ENCODE measurements around the gene RRBP1. TPM values are rescaled to one million over a fixed set of nuclear protein-coding genes. Genes with fewer than 3 reads are reported as not detected.

RRBP1 gene
- total RNA-seq, 1 donor from 2014 or later: 459 TPM

DNA sequence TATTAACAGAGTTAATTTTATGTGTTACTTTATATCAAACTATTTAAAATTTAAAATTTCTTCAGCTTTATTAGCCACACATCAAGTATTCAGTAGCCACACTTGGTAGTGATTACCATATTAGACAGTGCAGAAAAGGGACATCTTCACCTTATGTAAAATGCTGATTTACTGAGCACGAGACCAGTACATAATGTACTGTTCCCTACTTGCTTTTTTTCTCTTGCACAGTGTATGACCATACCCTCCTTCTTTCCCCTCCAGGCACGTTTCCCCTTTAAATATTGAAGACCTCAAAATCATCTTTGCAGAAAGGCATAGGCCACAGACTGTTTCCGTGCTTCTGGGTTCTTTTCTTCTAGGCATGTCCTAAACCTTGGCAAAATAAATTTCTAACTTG lies 94.2 kb downstream of the RRBP1 start:
- DNase-seq (ENCODE audit: low spot score): no peak
- H3K4me3 Mint-ChIP-seq (ENCODE audit: unreplicated experiment): peak overlapping the region; percentile 39
- no peaks in the 10 kb centered on the region for H3K27me3 Mint-ChIP-seq (ENCODE audit: low read depth)
- H3K9me3 Mint-ChIP-seq (ENCODE audit: low read depth): no peaks in the 10 kb centered on the region
- peaks cover 88% of the 10 kb centered on the region for H3K4me1 Mint-ChIP-seq (ENCODE audit: low read depth)
- H3K36me3 Mint-ChIP-seq (ENCODE audit: low read depth): peaks cover 18% of the 10 kb centered on the region
- peak overlapping the region; percentile 92 for H3K27ac Mint-ChIP-seq (ENCODE audit: unreplicated experiment)
- TF ChIP-seq, protein P1, sequence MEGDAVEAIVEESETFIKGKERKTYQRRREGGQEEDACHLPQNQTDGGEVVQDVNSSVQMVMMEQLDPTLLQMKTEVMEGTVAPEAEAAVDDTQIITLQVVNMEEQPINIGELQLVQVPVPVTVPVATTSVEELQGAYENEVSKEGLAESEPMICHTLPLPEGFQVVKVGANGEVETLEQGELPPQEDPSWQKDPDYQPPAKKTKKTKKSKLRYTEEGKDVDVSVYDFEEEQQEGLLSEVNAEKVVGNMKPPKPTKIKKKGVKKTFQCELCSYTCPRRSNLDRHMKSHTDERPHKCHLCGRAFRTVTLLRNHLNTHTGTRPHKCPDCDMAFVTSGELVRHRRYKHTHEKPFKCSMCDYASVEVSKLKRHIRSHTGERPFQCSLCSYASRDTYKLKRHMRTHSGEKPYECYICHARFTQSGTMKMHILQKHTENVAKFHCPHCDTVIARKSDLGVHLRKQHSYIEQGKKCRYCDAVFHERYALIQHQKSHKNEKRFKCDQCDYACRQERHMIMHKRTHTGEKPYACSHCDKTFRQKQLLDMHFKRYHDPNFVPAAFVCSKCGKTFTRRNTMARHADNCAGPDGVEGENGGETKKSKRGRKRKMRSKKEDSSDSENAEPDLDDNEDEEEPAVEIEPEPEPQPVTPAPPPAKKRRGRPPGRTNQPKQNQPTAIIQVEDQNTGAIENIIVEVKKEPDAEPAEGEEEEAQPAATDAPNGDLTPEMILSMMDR (IDR thresholded peaks at IDR 0.05): no peak

DNA sequence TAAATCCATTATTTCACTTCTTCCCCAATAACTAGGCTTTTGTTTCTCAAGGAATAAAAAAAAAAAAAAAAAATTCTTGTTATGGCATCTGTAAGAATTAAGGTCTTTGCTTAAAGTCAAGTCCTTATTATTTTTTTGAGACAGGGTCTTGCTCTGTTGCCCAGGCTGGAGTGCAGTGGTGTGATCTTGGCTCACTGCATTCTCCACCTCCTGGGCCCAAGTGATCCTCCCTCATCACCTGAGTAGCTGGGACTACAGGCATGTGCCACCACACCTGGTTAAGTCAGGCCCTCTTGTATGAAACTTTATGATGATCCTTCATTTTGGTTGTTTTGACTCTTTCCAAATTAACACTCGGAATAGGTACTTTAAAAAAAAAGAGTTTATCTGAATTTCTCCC lies 94.9 kb downstream of the RRBP1 start:
- no peaks in the 10 kb centered on the region for H3K9me3 Mint-ChIP-seq (ENCODE audit: low read depth)
- peak overlapping the region; percentile 92 for H3K27ac Mint-ChIP-seq (ENCODE audit: unreplicated experiment)
- no peaks in the 10 kb centered on the region for H3K27me3 Mint-ChIP-seq (ENCODE audit: low read depth)
- TF ChIP-seq, protein P1 (IDR thresholded peaks at IDR 0.05): no peak
- H3K4me3 Mint-ChIP-seq (ENCODE audit: unreplicated experiment): no peak overlapping the region
- peaks cover 91% of the 10 kb centered on the region for H3K4me1 Mint-ChIP-seq (ENCODE audit: low read depth)
- DNase-seq (ENCODE audit: low spot score): no peak
- H3K36me3 Mint-ChIP-seq (ENCODE audit: low read depth): peaks cover 17% of the 10 kb centered on the region

DNA sequence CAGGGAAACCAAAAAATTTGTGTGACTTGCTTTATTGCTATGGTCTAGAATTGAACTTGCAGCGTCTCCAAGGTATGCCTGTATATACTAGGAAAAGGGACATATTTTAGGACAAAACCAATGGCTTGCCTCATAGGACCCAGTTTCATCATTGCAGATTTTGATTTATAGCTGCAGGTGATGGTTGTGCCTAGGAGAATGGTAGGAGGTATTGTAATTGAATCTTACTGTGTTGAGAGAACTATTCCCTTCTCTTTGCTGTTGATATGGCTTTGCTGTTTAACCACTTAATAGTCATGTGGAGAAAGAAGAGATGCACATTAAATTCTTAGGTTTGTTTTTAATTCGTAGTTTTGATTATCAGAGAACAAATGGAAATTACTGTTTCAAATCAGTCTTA lies 95.8 kb downstream of the RRBP1 start:
- H3K36me3 Mint-ChIP-seq (ENCODE audit: low read depth): peaks cover 15% of the 10 kb centered on the region
- H3K4me3 Mint-ChIP-seq (ENCODE audit: unreplicated experiment): no peak overlapping the region
- H3K9me3 Mint-ChIP-seq (ENCODE audit: low read depth): no peaks in the 10 kb centered on the region
- peak overlapping the region; percentile 33 for H3K27ac Mint-ChIP-seq (ENCODE audit: unreplicated experiment)
- DNase-seq (ENCODE audit: low spot score): no peak
- TF ChIP-seq, protein P1 (IDR thresholded peaks at IDR 0.05): no peak
- no peaks in the 10 kb centered on the region for H3K27me3 Mint-ChIP-seq (ENCODE audit: low read depth)
- H3K4me1 Mint-ChIP-seq (ENCODE audit: low read depth): peaks cover 87% of the 10 kb centered on the region

DNA sequence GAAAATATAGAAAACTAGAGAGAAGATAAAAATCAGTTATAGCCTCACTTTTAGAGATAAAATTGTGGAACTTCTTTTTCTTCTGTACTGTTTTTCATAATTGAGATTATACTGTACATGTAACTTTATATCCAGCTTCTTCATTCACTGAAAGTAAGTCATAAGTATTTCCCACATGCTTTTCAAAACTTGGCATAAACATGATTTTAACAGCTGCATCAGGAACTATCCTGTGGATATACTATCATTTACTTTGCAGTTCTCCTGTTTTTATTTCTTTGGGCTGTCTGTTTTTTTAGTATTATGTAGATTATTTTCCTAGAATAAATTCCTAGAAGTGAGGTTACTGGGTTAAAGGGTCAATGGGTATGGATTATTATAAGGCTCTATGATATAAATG lies 97.4 kb downstream of the RRBP1 start:
- peaks cover 89% of the 10 kb centered on the region for H3K4me1 Mint-ChIP-seq (ENCODE audit: low read depth)
- no peaks in the 10 kb centered on the region for H3K27me3 Mint-ChIP-seq (ENCODE audit: low read depth)
- no peak for DNase-seq (ENCODE audit: low spot score)
- peak overlapping the region; percentile 62 for H3K27ac Mint-ChIP-seq (ENCODE audit: unreplicated experiment)
- H3K4me3 Mint-ChIP-seq (ENCODE audit: unreplicated experiment): no peak overlapping the region
- H3K36me3 Mint-ChIP-seq (ENCODE audit: low read depth): peaks cover 21% of the 10 kb centered on the region
- TF ChIP-seq, protein P1 (IDR thresholded peaks at IDR 0.05): no peak
- H3K9me3 Mint-ChIP-seq (ENCODE audit: low read depth): no peaks in the 10 kb centered on the region

DNA sequence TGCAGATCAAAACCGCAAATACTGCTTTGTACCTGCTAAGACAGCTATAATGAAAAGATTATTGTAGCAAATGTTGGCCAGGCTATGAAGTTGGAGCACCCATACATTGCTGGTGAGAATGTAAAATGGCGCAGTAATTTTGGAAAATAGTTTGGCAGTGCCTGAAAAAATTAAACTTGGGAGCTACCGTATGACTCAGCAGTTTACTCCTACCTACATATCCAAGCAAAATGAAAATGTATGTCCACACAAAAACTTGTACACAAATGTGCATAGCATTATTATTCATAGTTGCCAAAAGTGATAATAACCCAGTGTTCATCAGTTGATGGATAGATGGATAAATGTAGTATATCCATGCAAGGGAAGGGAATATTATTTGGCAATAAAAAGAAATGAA lies 98.9 kb downstream of the RRBP1 start:
- TF ChIP-seq, protein P1 (IDR thresholded peaks at IDR 0.05): no peak
- H3K4me1 Mint-ChIP-seq (ENCODE audit: low read depth): peaks cover 89% of the 10 kb centered on the region
- no peak for DNase-seq (ENCODE audit: low spot score)
- no peak overlapping the region for H3K4me3 Mint-ChIP-seq (ENCODE audit: unreplicated experiment)
- H3K9me3 Mint-ChIP-seq (ENCODE audit: low read depth): no peaks in the 10 kb centered on the region
- H3K36me3 Mint-ChIP-seq (ENCODE audit: low read depth): peaks cover 20% of the 10 kb centered on the region
- H3K27ac Mint-ChIP-seq (ENCODE audit: unreplicated experiment): peak overlapping the region; percentile 70
- H3K27me3 Mint-ChIP-seq (ENCODE audit: low read depth): no peaks in the 10 kb centered on the region
